ENCODE data around the gene EGF.

EGF gene

DNA sequence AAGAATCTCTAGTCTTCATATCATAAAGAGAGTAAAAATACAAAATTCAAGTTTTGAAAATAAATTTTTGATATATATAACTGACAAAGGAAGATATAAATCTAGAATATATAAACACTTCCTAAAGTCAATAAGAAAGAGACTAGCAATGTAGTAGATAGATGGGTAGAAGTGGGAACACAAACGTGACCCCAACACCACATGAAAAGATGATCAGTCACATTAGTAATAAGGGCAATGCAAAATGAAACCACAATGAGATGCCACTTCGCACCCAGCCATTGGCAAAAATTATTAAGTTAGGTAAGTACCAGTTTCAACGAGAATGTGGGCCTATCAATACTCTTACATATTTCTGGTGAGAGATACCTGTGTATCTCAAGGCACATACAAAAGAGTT, 106.5 kb downstream of the EGF start:
- DNase-seq (ENCODE audit: low read depth in 1 of 2, low spot score in 1 of 2), result no peak
- Histone ChIP-seq H3K4me3 (replicated peaks; ENCODE audit: insufficient read depth, low read length) (no peak overlapping the region), H3K27ac (replicated peaks) (no peak overlapping the region), H3K27me3 (ENCODE audit: insufficient read depth, poor library complexity, severe bottlenecking) (peaks cover 4% of the 10 kb centered on the region)
- no peak for TF ChIP-seq CTCF (IDR thresholded peaks at IDR 0.05; ENCODE audit: insufficient read depth, low read length)

GRCh38 chr4:110020139-110020538, 107.5 kb downstream of the EGF start:
- no peak for DNase-seq (ENCODE audit: low read depth in 1 of 2, low spot score in 1 of 2)
- no peak overlapping the region for H3K27ac ChIP-seq (replicated peaks)
- no peak overlapping the region for H3K4me3 ChIP-seq (replicated peaks; ENCODE audit: insufficient read depth, low read length)
- peaks cover 4% of the 10 kb centered on the region for H3K27me3 ChIP-seq (ENCODE audit: insufficient read depth, poor library complexity, severe bottlenecking)
- TF ChIP-seq POLR2AphosphoS5 (IDR thresholded peaks at IDR 0.05; ENCODE audit: low read depth) (no peak), CTCF (IDR thresholded peaks at IDR 0.05; ENCODE audit: insufficient read depth, low read length) (no peak), SPI1 (IDR thresholded peaks at IDR 0.05; ENCODE audit: borderline replicate concordance, low read depth) (no peak), GABPA (IDR thresholded peaks at IDR 0.05; ENCODE audit: low read depth) (no peak)
- TF ChIP-seq, protein P1, sequence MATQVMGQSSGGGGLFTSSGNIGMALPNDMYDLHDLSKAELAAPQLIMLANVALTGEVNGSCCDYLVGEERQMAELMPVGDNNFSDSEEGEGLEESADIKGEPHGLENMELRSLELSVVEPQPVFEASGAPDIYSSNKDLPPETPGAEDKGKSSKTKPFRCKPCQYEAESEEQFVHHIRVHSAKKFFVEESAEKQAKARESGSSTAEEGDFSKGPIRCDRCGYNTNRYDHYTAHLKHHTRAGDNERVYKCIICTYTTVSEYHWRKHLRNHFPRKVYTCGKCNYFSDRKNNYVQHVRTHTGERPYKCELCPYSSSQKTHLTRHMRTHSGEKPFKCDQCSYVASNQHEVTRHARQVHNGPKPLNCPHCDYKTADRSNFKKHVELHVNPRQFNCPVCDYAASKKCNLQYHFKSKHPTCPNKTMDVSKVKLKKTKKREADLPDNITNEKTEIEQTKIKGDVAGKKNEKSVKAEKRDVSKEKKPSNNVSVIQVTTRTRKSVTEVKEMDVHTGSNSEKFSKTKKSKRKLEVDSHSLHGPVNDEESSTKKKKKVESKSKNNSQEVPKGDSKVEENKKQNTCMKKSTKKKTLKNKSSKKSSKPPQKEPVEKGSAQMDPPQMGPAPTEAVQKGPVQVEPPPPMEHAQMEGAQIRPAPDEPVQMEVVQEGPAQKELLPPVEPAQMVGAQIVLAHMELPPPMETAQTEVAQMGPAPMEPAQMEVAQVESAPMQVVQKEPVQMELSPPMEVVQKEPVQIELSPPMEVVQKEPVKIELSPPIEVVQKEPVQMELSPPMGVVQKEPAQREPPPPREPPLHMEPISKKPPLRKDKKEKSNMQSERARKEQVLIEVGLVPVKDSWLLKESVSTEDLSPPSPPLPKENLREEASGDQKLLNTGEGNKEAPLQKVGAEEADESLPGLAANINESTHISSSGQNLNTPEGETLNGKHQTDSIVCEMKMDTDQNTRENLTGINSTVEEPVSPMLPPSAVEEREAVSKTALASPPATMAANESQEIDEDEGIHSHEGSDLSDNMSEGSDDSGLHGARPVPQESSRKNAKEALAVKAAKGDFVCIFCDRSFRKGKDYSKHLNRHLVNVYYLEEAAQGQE (IDR thresholded peaks at IDR 0.05; ENCODE audit: insufficient replicate concordance, low read depth), result no peak

DNA sequence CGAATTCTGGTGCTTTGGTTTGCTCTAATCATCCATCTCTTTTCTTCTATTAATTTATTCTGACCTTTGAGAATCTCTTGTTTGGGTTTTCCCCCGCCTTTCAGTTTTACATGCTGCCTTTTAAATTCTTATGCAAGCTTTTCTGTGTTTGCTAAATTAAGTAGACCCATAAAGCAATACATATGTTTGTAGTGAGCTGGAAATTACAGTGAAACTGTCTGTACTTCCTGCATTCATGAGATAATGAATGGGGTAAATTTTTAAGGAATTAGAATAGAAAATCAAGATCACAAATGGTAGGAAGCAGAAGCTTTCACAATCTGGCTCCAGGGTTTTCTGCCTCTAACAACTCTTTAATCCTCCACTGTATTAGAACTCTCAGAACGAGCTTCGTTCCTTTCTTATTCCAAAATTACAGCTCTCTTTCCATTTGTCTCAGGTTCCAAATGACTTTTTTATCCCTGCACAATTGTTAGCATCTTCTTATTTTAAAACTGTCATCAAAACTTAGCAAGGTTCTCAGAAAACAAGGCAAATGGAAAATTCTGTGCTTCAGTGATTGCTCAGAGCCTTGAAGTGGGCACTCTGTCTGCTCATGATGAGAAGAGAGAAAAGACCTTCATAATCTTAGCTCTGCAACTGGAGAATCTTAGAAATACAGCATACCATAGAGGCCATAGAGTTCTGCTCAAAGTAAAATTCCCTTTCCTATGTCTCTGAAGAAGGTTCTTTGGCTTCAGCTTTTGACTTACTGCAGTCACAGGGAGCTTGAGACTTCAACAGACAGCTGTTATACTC, 108.2 kb downstream of the EGF start:
- no peak for DNase-seq (ENCODE audit: low read depth in 1 of 2, low spot score in 1 of 2)
- TF ChIP-seq CTCF (IDR thresholded peaks at IDR 0.05; ENCODE audit: insufficient read depth, low read length) (no peak), GABPA (IDR thresholded peaks at IDR 0.05; ENCODE audit: low read depth) (no peak), SPI1 (IDR thresholded peaks at IDR 0.05; ENCODE audit: borderline replicate concordance, low read depth) (no peak), POLR2AphosphoS5 (IDR thresholded peaks at IDR 0.05; ENCODE audit: low read depth) (no peak)
- TF ChIP-seq, protein P1 (IDR thresholded peaks at IDR 0.05; ENCODE audit: insufficient replicate concordance, low read depth), result no peak
- Histone ChIP-seq H3K27ac (replicated peaks) (no peak overlapping the region), H3K4me3 (replicated peaks; ENCODE audit: insufficient read depth, low read length) (no peak overlapping the region), H3K27me3 (ENCODE audit: insufficient read depth, poor library complexity, severe bottlenecking) (peaks cover 4% of the 10 kb centered on the region)

GRCh38 chr4:110022457-110022856, 109.8 kb downstream of the EGF start:
- DNase-seq (ENCODE audit: low read depth in 1 of 2, low spot score in 1 of 2), result no peak
- Histone ChIP-seq H3K27me3 (ENCODE audit: insufficient read depth, poor library complexity, severe bottlenecking) (peaks cover 7% of the 10 kb centered on the region), H3K27ac (replicated peaks) (no peak overlapping the region), H3K4me3 (replicated peaks; ENCODE audit: insufficient read depth, low read length) (no peak overlapping the region)
- TF ChIP-seq POLR2AphosphoS5 (IDR thresholded peaks at IDR 0.05; ENCODE audit: low read depth) (no peak), GABPA (IDR thresholded peaks at IDR 0.05; ENCODE audit: low read depth) (no peak), CTCF (IDR thresholded peaks at IDR 0.05; ENCODE audit: insufficient read depth, low read length) (no peak), SPI1 (IDR thresholded peaks at IDR 0.05; ENCODE audit: borderline replicate concordance, low read depth) (no peak)
- TF ChIP-seq, protein P1 (IDR thresholded peaks at IDR 0.05; ENCODE audit: insufficient replicate concordance, low read depth), result no peak

Measured in HL-60 (cell line).